HepG2 (cell line): ENCODE results near the gene POLR1E. TPM values are rescaled to one million over a fixed set of nuclear protein-coding genes. Genes with fewer than 3 reads are reported as not detected.

Source experiments
- ATAC-seq: fragments of 200-7000 bp; cut with Tn5 transposase; 3 replicates; pipeline ENCODE4 v1.9.1; 2020; ENCODE audit warnings: mild to moderate bottlenecking, moderate library complexity
- BruUV-seq: library from RNA; stranded (reverse); fragments of 400-500 nt; replicated peaks from 2 replicates; lab custom pipeline; 2021; lab: Mats Ljungman, UMichigan
- CTCF ChIA-PET: fragments of 300-600 bp; formaldehyde crosslinking; extraction: SDS; loops from one replicate; lab custom pipeline; 2021; ENCODE audit warnings: low total read pairs, inconsistent platforms, low intra/inter-chr PET ratio; lab: Yijun Ruan, JAX
- POLR2A ChIA-PET: fragments of 350-600 bp; sonication (Branson Sonifier 250); formaldehyde crosslinking; loops from one replicate; lab custom pipeline; 2020; ENCODE audit warnings: antibody characterized with exemption, inconsistent platforms; lab: Yijun Ruan, JAX
- DNase-seq: peaks from one replicate; pipeline ENCODE4 v3.0.0-alpha.2; 2015; ENCODE audit warnings: low spot score
- FAIRE-seq: peaks from 3 replicates; lab custom pipeline; 2011; peaks lifted over from hg19 to GRCh38; lab: Jason Lieb, UNC
- H2AFZ ChIP-seq: one replicate; pipeline ENCODE4 v1.6.1; 2011; ENCODE audit warnings: low read length, inconsistent platforms
- H3K27ac ChIP-seq: fragments of 300-600 bp; 3 replicates; pipeline ENCODE4 v1.8.0; 2011; ENCODE audit warnings: mixed run types, mild to moderate bottlenecking, mixed read lengths, low read length, inconsistent platforms; ENCODE audit not compliant: insufficient read depth; ENCODE audit errors: extremely low read length
- H3K27me3 ChIP-seq, 2 experiments: fragments of 200-600 bp in 1 of 2; 2 replicates in 1 of 2; 3 replicates in 1 of 2; pipeline versions ENCODE4 v1.6.0 to v1.8.0; 2011; ENCODE audit warnings: low read length in 2 of 2, mild to moderate bottlenecking in 2 of 2, moderate library complexity in 2 of 2, inconsistent platforms in 1 of 2; ENCODE audit not compliant: insufficient read depth in 2 of 2, control insufficient read depth in 1 of 2
- H3K36me3 ChIP-seq, 2 experiments: fragments of 200-600 bp in 1 of 2; replicated peaks in 1 of 2; 2 replicates in 1 of 2; 3 replicates in 1 of 2; pipeline versions ENCODE4 v1.5.1 to v1.8.0; 2011; ENCODE audit warnings: low read length in 2 of 2, inconsistent platforms in 1 of 2; ENCODE audit not compliant: insufficient read depth in 2 of 2, control insufficient read depth in 1 of 2
- H3K4me1 ChIP-seq: 2 replicates; pipeline ENCODE4 v1.5.1; 2012; ENCODE audit warnings: low read length, inconsistent platforms; ENCODE audit not compliant: insufficient read depth
- H3K4me2 ChIP-seq: 2 replicates; pipeline ENCODE4 v1.6.0; 2011; ENCODE audit warnings: low read depth, low read length, inconsistent platforms
- H3K4me3 ChIP-seq, 3 experiments: fragments of 200-600 bp in 1 of 3; sonication (generic), shearing (Covaris generic) in 1 of 3; replicated peaks in 1 of 3; 2 replicates each; pipeline ENCODE4 v1.5.1; 2011 to 2016; ENCODE audit warnings: low read length in 3 of 3, inconsistent platforms in 2 of 3, low read depth in 2 of 3, mild to moderate bottlenecking in 2 of 3, control low read depth in 1 of 3, mixed read lengths in 1 of 3; ENCODE audit not compliant: insufficient read depth in 1 of 3
- H3K79me2 ChIP-seq: one replicate; pipeline ENCODE4 v1.6.1; 2011; ENCODE audit warnings: low read length, inconsistent platforms; ENCODE audit not compliant: insufficient read depth
- H3K9ac ChIP-seq: 2 replicates; pipeline ENCODE4 v1.6.0; 2011; ENCODE audit warnings: mild to moderate bottlenecking, low read depth, low read length, inconsistent platforms; ENCODE audit not compliant: insufficient read depth
- H3K9me3 ChIP-seq: 2 replicates; pipeline ENCODE4 v1.5.1; 2012; ENCODE audit warnings: mild to moderate bottlenecking, low read length
- H4K20me1 ChIP-seq: 2 replicates; pipeline ENCODE4 v1.6.0; 2011; ENCODE audit warnings: inconsistent platforms, mild to moderate bottlenecking, low read length, moderate library complexity; ENCODE audit not compliant: insufficient read depth
- MIER2 ChIP-seq: IDR thresholded peaks from 2 replicates; pipeline ENCODE4 v1.6.1; 2016; ENCODE audit warnings: missing biosample characterization, missing genetic modification reagents
- NKX3-1 ChIP-seq: sonication (generic); formaldehyde crosslinking; IDR thresholded peaks from 2 replicates; pipeline ENCODE4 v1.5.0; 2020; ENCODE audit warnings: missing genetic modification reagents
- PRPF4 ChIP-seq: fragments of 200-400 bp; formaldehyde crosslinking; IDR thresholded peaks from 2 replicates; pipeline ENCODE4 v1.6.1; 2016; ENCODE audit warnings: low read length, low read depth; ENCODE audit not compliant: poor library complexity, severe bottlenecking
- RARA ChIP-seq: IDR thresholded peaks from 2 replicates; pipeline ENCODE4 v1.6.1; 2016; ENCODE audit warnings: missing genetic modification reagents, missing compliant biosample characterization
- ZBTB20 ChIP-seq: sonication (generic); formaldehyde crosslinking; IDR thresholded peaks from 2 replicates; pipeline ENCODE4 v1.8.1; 2023; ENCODE audit warnings: missing genetic modification reagents, low read depth, mild to moderate bottlenecking, borderline replicate concordance
- ZNF124 ChIP-seq: sonication (generic); formaldehyde crosslinking; IDR thresholded peaks from 2 replicates; pipeline ENCODE4 v1.4.0; 2020; ENCODE audit warnings: missing genetic modification reagents
- WGBS: methylation state at CpG from one replicate; pipeline ENCODE4 v1.1.6; 2017; ENCODE audit warnings: low lambda C conversion rate; 5-methylcytosine and 5-hydroxymethylcytosine counted together
- in situ Hi-C: cut with HindIII; loops from 2 replicates; pipeline ENCODE4 v1.10.0; 2017; ENCODE audit warnings: low pct_unique_long_range_greater_than_20kb; ENCODE audit not compliant: extremely low pct_ligation_motif_present
- intact Hi-C: fragments of 100-400 bp; cut with micrococcal nuclease; formaldehyde crosslinking; loops from one replicate; pipeline ENCODE4 v1.10.0; 2022; ENCODE audit not compliant: unreplicated experiment
- polyA plus RNA-seq, 8 experiments: library from polyadenylated mRNA; depleted of rRNA in 3 of 8; stranded (reverse) in 7 of 8; unstranded in 1 of 8; fragments of >200 nt; fragmentation: Illumina TruSeq in 4 of 8; extraction: Trizol in 4 of 8; gene quantifications; 2 replicates each; pipeline versions ENCODE4 v1.2.1 to v1.2.3, GENCODE V29; 2011 to 2016; ENCODE audit warnings: low read depth in 4 of 8, missing spikeins in 1 of 8, mixed read lengths in 1 of 8; ENCODE audit not compliant: insufficient read depth in 1 of 8
- total RNA-seq, 5 experiments: library from RNA; depleted of rRNA; stranded (reverse); fragments of >200 nt; fragmentation: Illumina TruSeq; extraction: Trizol; gene quantifications; 2 replicates each; pipeline ENCODE4 v1.2.3, GENCODE V29; 2016; ENCODE audit warnings: low read depth in 1 of 5
- TF ChIP-seq, protein P1 (sequence below): sonication (generic); formaldehyde crosslinking; IDR thresholded peaks from 2 replicates; pipeline ENCODE4 v1.4.0; 2020; ENCODE audit warnings: missing genetic modification reagents, borderline replicate concordance
- TF ChIP-seq, protein P2 (sequence below): sonication (generic); formaldehyde crosslinking; IDR thresholded peaks from 2 replicates; pipeline ENCODE4 v1.5.0; 2020; ENCODE audit warnings: mild to moderate bottlenecking, missing genetic modification reagents
- TF ChIP-seq, protein P3 (sequence below): sonication (generic); formaldehyde crosslinking; IDR thresholded peaks from 2 replicates; pipeline ENCODE4 v1.8.1; 2022; ENCODE audit warnings: mild to moderate bottlenecking, missing genetic modification reagents
- TF ChIP-seq, protein P4 (sequence below): sonication (generic); formaldehyde crosslinking; conservative IDR thresholded peaks from 2 replicates; pipeline ENCODE4 v1.4.0; 2020; ENCODE audit warnings: mild to moderate bottlenecking, missing genetic modification reagents, moderate library complexity
- TF ChIP-seq, protein P5 (sequence below): fragments of 450-650 bp; IDR thresholded peaks from 2 replicates; pipeline ENCODE4 v1.6.1; 2016

POLR1E gene
- total and polyA plus RNA-seq, 2 of the 13 experiments (the other 11 are each of a cell fraction or from before 2014, with no cell fraction given): 23.0 to 37.8 TPM

DNA sequence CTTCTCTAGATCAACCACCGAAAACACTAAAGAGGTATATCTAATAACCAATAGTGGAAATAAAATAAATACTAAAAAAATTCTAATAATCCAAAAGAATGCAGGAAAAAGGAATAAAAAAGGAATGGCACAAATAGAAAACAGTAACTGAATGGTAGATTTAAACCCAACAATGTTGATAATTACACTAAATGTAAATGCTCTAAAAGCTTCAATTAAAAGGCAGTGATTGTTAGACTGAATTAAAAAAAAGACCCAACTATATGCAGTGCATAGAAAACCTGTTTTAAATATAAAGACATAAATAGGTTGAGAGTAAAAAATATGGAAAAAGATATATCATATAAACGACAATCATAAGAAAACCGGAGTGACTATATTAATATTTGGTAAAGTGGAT, 11.3 kb upstream of the POLR1E start:
- ChIA-PET CTCF (no interaction called here), POLR2A (no interaction called here)
- Histone ChIP-seq H3K27ac (no peak overlapping the region), H3K4me3 (no peak overlapping the region), H3K9me3 (no peaks in the 10 kb centered on the region), H2AFZ (no peak overlapping the region), H3K27me3 (no peaks in the 10 kb centered on the region; a peak in 1 of 5 replicates), H3K9ac (no peak overlapping the region), H3K36me3 (no peaks in the 10 kb centered on the region), H4K20me1 (no peaks in the 10 kb centered on the region), H3K4me1 (peaks cover 34% of the 10 kb centered on the region), H3K4me2 (no peak overlapping the region), H3K79me2 (no peaks in the 10 kb centered on the region)
- FAIRE-seq (no peak), ATAC-seq (no peak), DNase-seq (no peak)
- 58% methylated on average over 3 of the region's 3 CpGs for WGBS
- intact Hi-C loops (no loop called here), in situ Hi-C loops (no loop called here)
- BruUV-seq: no TSS peak
- no peak for TF ChIP-seq ZNF124 (CRISPR knock-in tag)
- TF ChIP-seq, protein P1, sequence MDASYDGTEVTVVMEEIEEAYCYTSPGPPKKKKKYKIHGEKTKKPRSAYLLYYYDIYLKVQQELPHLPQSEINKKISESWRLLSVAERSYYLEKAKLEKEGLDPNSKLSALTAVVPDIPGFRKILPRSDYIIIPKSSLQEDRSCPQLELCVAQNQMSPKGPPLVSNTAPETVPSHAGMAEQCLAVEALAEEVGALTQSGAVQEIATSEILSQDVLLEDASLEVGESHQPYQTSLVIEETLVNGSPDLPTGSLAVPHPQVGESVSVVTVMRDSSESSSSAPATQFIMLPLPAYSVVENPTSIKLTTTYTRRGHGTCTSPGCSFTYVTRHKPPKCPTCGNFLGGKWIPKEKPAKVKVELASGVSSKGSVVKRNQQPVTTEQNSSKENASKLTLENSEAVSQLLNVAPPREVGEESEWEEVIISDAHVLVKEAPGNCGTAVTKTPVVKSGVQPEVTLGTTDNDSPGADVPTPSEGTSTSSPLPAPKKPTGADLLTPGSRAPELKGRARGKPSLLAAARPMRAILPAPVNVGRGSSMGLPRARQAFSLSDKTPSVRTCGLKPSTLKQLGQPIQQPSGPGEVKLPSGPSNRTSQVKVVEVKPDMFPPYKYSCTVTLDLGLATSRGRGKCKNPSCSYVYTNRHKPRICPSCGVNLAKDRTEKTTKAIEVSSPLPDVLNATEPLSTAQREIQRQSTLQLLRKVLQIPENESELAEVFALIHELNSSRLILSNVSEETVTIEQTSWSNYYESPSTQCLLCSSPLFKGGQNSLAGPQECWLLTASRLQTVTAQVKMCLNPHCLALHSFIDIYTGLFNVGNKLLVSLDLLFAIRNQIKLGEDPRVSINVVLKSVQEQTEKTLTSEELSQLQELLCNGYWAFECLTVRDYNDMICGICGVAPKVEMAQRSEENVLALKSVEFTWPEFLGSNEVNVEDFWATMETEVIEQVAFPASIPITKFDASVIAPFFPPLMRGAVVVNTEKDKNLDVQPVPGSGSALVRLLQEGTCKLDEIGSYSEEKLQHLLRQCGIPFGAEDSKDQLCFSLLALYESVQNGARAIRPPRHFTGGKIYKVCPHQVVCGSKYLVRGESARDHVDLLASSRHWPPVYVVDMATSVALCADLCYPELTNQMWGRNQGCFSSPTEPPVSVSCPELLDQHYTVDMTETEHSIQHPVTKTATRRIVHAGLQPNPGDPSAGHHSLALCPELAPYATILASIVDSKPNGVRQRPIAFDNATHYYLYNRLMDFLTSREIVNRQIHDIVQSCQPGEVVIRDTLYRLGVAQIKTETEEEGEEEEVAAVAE (CRISPR knock-in tag): no peak
- TF ChIP-seq RARA (CRISPR knock-in tag): no peak
- TF ChIP-seq, protein P2, sequence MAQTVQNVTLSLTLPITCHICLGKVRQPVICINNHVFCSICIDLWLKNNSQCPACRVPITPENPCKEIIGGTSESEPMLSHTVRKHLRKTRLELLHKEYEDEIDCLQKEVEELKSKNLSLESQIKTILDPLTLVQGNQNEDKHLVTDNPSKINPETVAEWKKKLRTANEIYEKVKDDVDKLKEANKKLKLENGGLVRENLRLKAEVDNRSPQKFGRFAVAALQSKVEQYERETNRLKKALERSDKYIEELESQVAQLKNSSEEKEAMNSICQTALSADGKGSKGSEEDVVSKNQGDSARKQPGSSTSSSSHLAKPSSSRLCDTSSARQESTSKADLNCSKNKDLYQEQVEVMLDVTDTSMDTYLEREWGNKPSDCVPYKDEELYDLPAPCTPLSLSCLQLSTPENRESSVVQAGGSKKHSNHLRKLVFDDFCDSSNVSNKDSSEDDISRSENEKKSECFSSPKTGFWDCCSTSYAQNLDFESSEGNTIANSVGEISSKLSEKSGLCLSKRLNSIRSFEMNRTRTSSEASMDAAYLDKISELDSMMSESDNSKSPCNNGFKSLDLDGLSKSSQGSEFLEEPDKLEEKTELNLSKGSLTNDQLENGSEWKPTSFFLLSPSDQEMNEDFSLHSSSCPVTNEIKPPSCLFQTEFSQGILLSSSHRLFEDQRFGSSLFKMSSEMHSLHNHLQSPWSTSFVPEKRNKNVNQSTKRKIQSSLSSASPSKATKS (CRISPR knock-in tag): no peak
- TF ChIP-seq, protein P3, sequence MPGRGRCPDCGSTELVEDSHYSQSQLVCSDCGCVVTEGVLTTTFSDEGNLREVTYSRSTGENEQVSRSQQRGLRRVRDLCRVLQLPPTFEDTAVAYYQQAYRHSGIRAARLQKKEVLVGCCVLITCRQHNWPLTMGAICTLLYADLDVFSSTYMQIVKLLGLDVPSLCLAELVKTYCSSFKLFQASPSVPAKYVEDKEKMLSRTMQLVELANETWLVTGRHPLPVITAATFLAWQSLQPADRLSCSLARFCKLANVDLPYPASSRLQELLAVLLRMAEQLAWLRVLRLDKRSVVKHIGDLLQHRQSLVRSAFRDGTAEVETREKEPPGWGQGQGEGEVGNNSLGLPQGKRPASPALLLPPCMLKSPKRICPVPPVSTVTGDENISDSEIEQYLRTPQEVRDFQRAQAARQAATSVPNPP (CRISPR knock-in tag): no peak
- no peak for TF ChIP-seq MIER2
- no peak for TF ChIP-seq PRPF4
- TF ChIP-seq, protein P4, sequence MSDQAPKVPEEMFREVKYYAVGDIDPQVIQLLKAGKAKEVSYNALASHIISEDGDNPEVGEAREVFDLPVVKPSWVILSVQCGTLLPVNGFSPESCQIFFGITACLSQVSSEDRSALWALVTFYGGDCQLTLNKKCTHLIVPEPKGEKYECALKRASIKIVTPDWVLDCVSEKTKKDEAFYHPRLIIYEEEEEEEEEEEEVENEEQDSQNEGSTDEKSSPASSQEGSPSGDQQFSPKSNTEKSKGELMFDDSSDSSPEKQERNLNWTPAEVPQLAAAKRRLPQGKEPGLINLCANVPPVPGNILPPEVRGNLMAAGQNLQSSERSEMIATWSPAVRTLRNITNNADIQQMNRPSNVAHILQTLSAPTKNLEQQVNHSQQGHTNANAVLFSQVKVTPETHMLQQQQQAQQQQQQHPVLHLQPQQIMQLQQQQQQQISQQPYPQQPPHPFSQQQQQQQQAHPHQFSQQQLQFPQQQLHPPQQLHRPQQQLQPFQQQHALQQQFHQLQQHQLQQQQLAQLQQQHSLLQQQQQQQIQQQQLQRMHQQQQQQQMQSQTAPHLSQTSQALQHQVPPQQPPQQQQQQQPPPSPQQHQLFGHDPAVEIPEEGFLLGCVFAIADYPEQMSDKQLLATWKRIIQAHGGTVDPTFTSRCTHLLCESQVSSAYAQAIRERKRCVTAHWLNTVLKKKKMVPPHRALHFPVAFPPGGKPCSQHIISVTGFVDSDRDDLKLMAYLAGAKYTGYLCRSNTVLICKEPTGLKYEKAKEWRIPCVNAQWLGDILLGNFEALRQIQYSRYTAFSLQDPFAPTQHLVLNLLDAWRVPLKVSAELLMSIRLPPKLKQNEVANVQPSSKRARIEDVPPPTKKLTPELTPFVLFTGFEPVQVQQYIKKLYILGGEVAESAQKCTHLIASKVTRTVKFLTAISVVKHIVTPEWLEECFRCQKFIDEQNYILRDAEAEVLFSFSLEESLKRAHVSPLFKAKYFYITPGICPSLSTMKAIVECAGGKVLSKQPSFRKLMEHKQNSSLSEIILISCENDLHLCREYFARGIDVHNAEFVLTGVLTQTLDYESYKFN (CRISPR knock-in tag): no peak
- no peak for TF ChIP-seq ZBTB20 (CRISPR knock-in tag)
- TF ChIP-seq, protein P5, sequence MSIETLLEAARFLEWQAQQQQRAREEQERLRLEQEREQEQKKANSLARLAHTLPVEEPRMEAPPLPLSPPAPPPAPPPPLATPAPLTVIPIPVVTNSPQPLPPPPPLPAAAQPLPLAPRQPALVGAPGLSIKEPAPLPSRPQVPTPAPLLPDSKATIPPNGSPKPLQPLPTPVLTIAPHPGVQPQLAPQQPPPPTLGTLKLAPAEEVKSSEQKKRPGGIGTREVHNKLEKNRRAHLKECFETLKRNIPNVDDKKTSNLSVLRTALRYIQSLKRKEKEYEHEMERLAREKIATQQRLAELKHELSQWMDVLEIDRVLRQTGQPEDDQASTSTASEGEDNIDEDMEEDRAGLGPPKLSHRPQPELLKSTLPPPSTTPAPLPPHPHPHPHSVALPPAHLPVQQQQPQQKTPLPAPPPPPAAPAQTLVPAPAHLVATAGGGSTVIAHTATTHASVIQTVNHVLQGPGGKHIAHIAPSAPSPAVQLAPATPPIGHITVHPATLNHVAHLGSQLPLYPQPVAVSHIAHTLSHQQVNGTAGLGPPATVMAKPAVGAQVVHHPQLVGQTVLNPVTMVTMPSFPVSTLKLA: no peak
- no peak for TF ChIP-seq NKX3-1 (CRISPR knock-in tag)
